Loucy (cell line): ENCODE measurements around the gene PGP.

Experiments
- H2AFZ ChIP-seq: fragments of 200-600 bp; sonication (generic); 2 replicates; pipeline ENCODE4 v1.6.0; 2016; ENCODE audit warnings: antibody characterized with exemption, mild to moderate bottlenecking, low read length, moderate library complexity
- H3F3A ChIP-seq: fragments of 200-600 bp; 2 replicates; pipeline ENCODE4 v1.6.0; 2016; ENCODE audit warnings: antibody characterized with exemption, low read depth, mild to moderate bottlenecking
- H3K27me3 ChIP-seq: fragments of 200-600 bp; sonication (generic); 2 replicates; pipeline ENCODE4 v1.6.1; 2014; ENCODE audit warnings: low read length, mild to moderate bottlenecking; ENCODE audit not compliant: insufficient read depth, poor library complexity, severe bottlenecking
- H3K36me3 ChIP-seq: fragments of 200-600 bp; sonication (generic); 2 replicates; pipeline ENCODE4 v1.6.1; 2016; ENCODE audit warnings: low read length; ENCODE audit not compliant: insufficient read depth
- H3K4me1 ChIP-seq: fragments of 200-600 bp; sonication (generic); 2 replicates; pipeline ENCODE4 v1.5.1; 2014; ENCODE audit warnings: low read length, mild to moderate bottlenecking; ENCODE audit not compliant: insufficient read depth, poor library complexity, severe bottlenecking
- H3K4me2 ChIP-seq: fragments of 200-600 bp; sonication (generic); 2 replicates; pipeline ENCODE4 v1.6.0; 2014; ENCODE audit warnings: antibody characterized with exemption, low read length, low read depth, mild to moderate bottlenecking; ENCODE audit not compliant: poor library complexity, severe bottlenecking
- H3K4me3 ChIP-seq: fragments of 200-600 bp; sonication (generic); 2 replicates; pipeline ENCODE4 v1.5.1; 2014; ENCODE audit warnings: low read length, mild to moderate bottlenecking, mixed read lengths; ENCODE audit not compliant: poor library complexity, severe bottlenecking
- H3K79me2 ChIP-seq: fragments of 200-600 bp; sonication (generic); 2 replicates; pipeline ENCODE4 v1.6.1; 2014; ENCODE audit warnings: low read length; ENCODE audit not compliant: insufficient read depth
- H3K9ac ChIP-seq: fragments of 200-600 bp; sonication (generic); 2 replicates; pipeline ENCODE4 v1.6.0; 2014; ENCODE audit warnings: mild to moderate bottlenecking, low read depth, low read length, moderate library complexity; ENCODE audit not compliant: poor library complexity, severe bottlenecking
- H3K9me2 ChIP-seq: fragments of 200-600 bp; sonication (generic); replicated peaks from 2 replicates; pipeline ENCODE4 v1.6.1; 2016; ENCODE audit warnings: low read depth, low read length, mixed read lengths
- H3K9me3 ChIP-seq: fragments of 200-600 bp; sonication (generic); 2 replicates; pipeline ENCODE4 v1.6.1; 2014; ENCODE audit warnings: mild to moderate bottlenecking, antibody characterized with exemption, low read length, low read depth; ENCODE audit not compliant: insufficient read depth
- H4K20me1 ChIP-seq: fragments of 200-600 bp; sonication (generic); 2 replicates; pipeline ENCODE4 v1.6.0; 2014; ENCODE audit warnings: antibody characterized with exemption, low read length, mild to moderate bottlenecking; ENCODE audit not compliant: insufficient read depth, poor library complexity, severe bottlenecking
- EZH2phosphoT487 ChIP-seq: fragments of 200-600 bp; IDR thresholded peaks from 2 replicates; pipeline ENCODE4 v1.6.1; 2018; ENCODE audit warnings: antibody characterized with exemption, mild to moderate bottlenecking, moderate library complexity, borderline replicate concordance
- TF ChIP-seq, protein P1 (sequence below): fragments of 200-600 bp; sonication (generic); conservative IDR thresholded peaks from 2 replicates; pipeline ENCODE4 v1.5.1; 2014; ENCODE audit warnings: mild to moderate bottlenecking, antibody characterized with exemption, low read length

Gene PGP

DNA sequence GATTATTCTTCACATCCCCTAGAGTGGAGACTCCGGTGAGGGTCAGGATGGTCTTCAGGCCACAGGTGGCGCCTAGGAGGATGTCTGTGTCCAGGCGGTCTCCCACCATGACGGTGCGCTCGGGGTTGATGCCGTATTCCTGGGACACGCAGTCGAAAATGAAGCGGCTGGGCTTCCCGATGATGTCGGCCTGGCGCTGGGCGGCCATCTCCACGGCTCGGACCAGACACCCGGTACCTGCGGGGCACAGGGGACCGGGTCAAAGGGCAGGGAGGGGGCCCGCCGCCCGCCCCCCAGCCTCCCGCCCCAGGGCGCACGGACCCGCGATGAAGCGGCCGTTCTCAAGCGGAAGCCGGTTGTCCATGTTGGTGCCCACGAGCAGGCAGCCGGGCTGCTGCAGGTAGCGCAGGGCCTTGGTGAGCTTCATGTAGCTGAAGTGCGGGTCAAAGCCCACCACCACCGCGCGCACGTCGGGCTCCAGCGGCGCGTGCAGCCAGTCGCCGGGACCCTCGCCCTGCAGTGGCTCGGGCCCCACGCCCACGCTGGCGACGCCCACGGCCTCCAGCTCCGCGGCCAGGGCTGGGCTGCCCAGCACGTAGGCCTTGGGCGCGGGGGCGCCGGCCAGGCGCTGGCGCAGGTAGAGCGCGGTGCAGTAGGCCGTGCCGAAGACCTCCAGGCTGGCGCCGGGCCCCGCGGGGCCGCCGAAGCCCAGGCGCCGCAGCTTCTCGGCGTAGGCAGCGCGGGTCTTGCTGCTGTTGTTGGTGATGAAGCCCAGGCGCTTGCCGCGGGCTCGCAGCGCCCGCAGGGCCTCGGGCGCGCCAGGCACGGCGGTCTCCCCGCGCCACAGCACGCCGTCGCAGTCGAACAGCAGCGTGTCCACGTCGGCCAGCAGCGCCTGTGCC is 572 bp downstream of the PGP start:
- Histone ChIP-seq H3F3A (no peaks in the 10 kb centered on the region), H2AFZ (no peak overlapping the region), H3K9ac (peak overlapping the region; percentile 68), H3K9me3 (no peaks in the 10 kb centered on the region), H3K4me3 (peak overlapping the region; percentile 73), H3K4me2 (peak overlapping the region; percentile 80), H3K4me1 (peaks cover 5% of the 10 kb centered on the region), H3K9me2 (no peaks in the 10 kb centered on the region), H3K79me2 (peaks cover 16% of the 10 kb centered on the region), H3K27me3 (no peaks in the 10 kb centered on the region), H4K20me1 (no peaks in the 10 kb centered on the region), H3K36me3 (no peaks in the 10 kb centered on the region; the same call in 1 of the 2 replicates)
- no peak for TF ChIP-seq EZH2phosphoT487
- TF ChIP-seq, protein P1, sequence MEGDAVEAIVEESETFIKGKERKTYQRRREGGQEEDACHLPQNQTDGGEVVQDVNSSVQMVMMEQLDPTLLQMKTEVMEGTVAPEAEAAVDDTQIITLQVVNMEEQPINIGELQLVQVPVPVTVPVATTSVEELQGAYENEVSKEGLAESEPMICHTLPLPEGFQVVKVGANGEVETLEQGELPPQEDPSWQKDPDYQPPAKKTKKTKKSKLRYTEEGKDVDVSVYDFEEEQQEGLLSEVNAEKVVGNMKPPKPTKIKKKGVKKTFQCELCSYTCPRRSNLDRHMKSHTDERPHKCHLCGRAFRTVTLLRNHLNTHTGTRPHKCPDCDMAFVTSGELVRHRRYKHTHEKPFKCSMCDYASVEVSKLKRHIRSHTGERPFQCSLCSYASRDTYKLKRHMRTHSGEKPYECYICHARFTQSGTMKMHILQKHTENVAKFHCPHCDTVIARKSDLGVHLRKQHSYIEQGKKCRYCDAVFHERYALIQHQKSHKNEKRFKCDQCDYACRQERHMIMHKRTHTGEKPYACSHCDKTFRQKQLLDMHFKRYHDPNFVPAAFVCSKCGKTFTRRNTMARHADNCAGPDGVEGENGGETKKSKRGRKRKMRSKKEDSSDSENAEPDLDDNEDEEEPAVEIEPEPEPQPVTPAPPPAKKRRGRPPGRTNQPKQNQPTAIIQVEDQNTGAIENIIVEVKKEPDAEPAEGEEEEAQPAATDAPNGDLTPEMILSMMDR = no peak

DNA sequence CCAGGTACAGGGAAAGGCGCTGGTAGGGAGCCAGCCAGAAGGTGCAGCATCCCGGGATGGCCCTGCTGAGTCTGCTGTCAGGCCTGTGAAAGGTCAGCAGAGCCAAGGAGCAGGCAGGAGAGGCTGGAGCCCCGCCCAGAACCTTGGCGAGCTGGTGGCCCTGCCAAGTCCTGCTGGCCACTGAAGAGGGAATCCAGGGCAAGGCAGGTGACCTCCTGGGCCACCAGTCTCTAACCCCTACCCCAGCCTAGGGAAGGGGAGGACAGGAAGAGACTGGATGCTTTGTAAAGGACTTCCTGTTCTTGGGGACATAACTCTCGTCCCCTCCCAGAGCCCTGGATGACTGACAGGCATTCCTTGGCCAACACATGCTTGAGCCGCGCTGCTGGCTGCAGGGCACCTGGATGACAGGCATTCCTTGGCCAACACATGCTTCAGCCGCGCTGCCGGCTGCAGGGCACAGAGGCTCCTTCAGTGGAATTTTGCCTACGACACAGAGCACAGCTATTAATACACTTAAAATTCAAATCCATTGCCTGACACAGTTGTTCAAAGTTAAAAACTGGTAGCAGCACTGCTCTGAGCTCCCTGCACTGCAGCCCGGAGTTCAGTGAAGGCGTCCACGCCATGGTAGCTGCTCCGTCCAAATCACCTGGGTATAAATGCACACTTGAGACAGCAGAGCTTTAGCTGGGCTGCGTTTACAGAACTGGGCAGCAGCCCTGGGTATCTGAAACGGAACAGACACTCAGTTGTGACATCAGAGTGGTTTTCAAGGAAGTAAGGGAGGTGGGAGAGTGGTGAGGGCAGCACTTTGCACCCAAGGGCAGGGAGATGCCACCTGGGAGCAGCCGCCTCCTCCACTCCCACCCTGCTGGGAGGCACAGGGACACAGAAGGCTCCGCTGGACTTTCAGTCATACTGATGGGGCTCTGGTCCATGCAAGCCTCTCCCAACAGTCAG is 2.0 kb downstream of the PGP start:
- H3K4me3 ChIP-seq = peak overlapping the region; percentile 73
- no peak for TF ChIP-seq EZH2phosphoT487
- TF ChIP-seq, protein P1 = no peak
- peak overlapping the region; percentile 68 for H3K9ac ChIP-seq
- no peaks in the 10 kb centered on the region for H3F3A ChIP-seq
- no peaks in the 10 kb centered on the region; the same call in 1 of the 2 replicates for H3K36me3 ChIP-seq
- peak overlapping the region; percentile 80 for H3K4me2 ChIP-seq
- peaks cover 16% of the 10 kb centered on the region for H3K79me2 ChIP-seq
- H3K27me3 ChIP-seq = no peaks in the 10 kb centered on the region
- H4K20me1 ChIP-seq = no peaks in the 10 kb centered on the region
- no peaks in the 10 kb centered on the region for H3K9me2 ChIP-seq
- no peak overlapping the region for H2AFZ ChIP-seq
- no peaks in the 10 kb centered on the region for H3K9me3 ChIP-seq
- peaks cover 5% of the 10 kb centered on the region for H3K4me1 ChIP-seq

DNA sequence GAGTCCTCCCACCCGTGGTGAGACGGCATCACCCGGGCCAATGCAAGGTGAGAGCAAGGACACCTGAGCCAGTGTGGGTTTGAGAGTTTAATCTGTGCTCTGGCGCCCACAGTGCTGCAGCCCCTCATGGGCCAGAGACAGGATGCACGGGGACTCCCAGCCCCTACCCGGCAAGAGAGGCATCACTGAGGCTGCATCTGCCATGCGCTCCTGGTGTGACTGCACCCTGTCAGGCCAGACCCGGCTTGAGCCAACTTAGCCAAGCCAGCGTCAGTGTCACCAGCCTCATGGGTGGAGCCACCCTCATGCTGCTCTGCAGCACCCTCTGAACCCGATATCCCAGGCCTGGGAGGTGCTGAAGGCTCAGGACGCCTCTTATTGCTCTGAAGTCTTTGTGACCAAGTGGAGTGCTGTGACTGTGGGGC is 2.7 kb downstream of the PGP start:
- Histone ChIP-seq H3K4me1 (peaks cover 5% of the 10 kb centered on the region), H3K36me3 (no peaks in the 10 kb centered on the region; the same call in 1 of the 2 replicates), H3F3A (no peaks in the 10 kb centered on the region), H3K9me3 (no peaks in the 10 kb centered on the region), H3K4me2 (no peak overlapping the region), H3K9me2 (no peaks in the 10 kb centered on the region), H4K20me1 (no peaks in the 10 kb centered on the region), H3K4me3 (no peak overlapping the region), H3K27me3 (no peaks in the 10 kb centered on the region), H3K79me2 (peaks cover 16% of the 10 kb centered on the region), H3K9ac (no peak overlapping the region), H2AFZ (no peak overlapping the region)
- TF ChIP-seq, protein P1 = no peak
- no peak for TF ChIP-seq EZH2phosphoT487
